ENCODE results near the gene NMS.

NMS gene

GRCh38 chr2:100494712-100495111 is 24.4 kb downstream of the NMS start:
- no peak overlapping the region for H3K9ac ChIP-seq (ENCODE audit: low read depth, low read length)
- H3K4me1 ChIP-seq (ENCODE audit: control insufficient read depth, insufficient read depth, low read length): no peaks in the 10 kb centered on the region
- H3K9me3 ChIP-seq (replicated peaks; ENCODE audit: low read length): no peaks in the 10 kb centered on the region
- no peak overlapping the region for H3K4me2 ChIP-seq (ENCODE audit: low read length)
- no peaks in the 10 kb centered on the region for H3K36me3 ChIP-seq (ENCODE audit: insufficient read depth, low read length)
- no peaks in the 10 kb centered on the region for H3K27me3 ChIP-seq (ENCODE audit: control insufficient read depth, insufficient read depth, low read length)
- H3K4me3 ChIP-seq (ENCODE audit: low read length): no peak overlapping the region

GRCh38 chr2:100502782-100503181 is 32.5 kb downstream of the NMS start:
- Histone ChIP-seq H3K9me3 (replicated peaks; ENCODE audit: low read length) (no peaks in the 10 kb centered on the region), H3K4me3 (ENCODE audit: low read length) (no peak overlapping the region), H3K4me2 (ENCODE audit: low read length) (no peak overlapping the region), H3K4me1 (ENCODE audit: control insufficient read depth, insufficient read depth, low read length) (no peaks in the 10 kb centered on the region), H3K36me3 (ENCODE audit: insufficient read depth, low read length) (no peaks in the 10 kb centered on the region), H3K27me3 (ENCODE audit: control insufficient read depth, insufficient read depth, low read length) (no peaks in the 10 kb centered on the region), H3K9ac (ENCODE audit: low read depth, low read length) (no peak overlapping the region)

- H3K4me2 ChIP-seq (ENCODE audit: low read length): no peak overlapping the region
- H3K9ac ChIP-seq (ENCODE audit: low read depth, low read length): no peak overlapping the region
- no peaks in the 10 kb centered on the region for H3K9me3 ChIP-seq (replicated peaks; ENCODE audit: low read length)
- no peaks in the 10 kb centered on the region for H3K27me3 ChIP-seq (ENCODE audit: control insufficient read depth, insufficient read depth, low read length)
- H3K36me3 ChIP-seq (ENCODE audit: insufficient read depth, low read length): no peaks in the 10 kb centered on the region
- no peak overlapping the region for H3K4me3 ChIP-seq (ENCODE audit: low read length)
- H3K4me1 ChIP-seq (ENCODE audit: control insufficient read depth, insufficient read depth, low read length): no peaks in the 10 kb centered on the region
These were observed 34.3 kb downstream of the NMS start for GRCh38 chr2:100504542-100504941.

GRCh38 chr2:100509066-100509465 is 38.8 kb downstream of the NMS start:
- no peak overlapping the region for H3K4me3 ChIP-seq (ENCODE audit: low read length)
- no peaks in the 10 kb centered on the region for H3K27me3 ChIP-seq (ENCODE audit: control insufficient read depth, insufficient read depth, low read length)
- H3K4me1 ChIP-seq (ENCODE audit: control insufficient read depth, insufficient read depth, low read length): no peaks in the 10 kb centered on the region

GRCh38 chr2:100513650-100514049 is 43.4 kb downstream of the NMS start:
- no peak overlapping the region for H3K9ac ChIP-seq (ENCODE audit: low read depth, low read length)
- no peak overlapping the region for H3K4me3 ChIP-seq (ENCODE audit: low read length)
- no peaks in the 10 kb centered on the region for H3K36me3 ChIP-seq (ENCODE audit: insufficient read depth, low read length)
- no peaks in the 10 kb centered on the region for H3K4me1 ChIP-seq (ENCODE audit: control insufficient read depth, insufficient read depth, low read length)
- H3K27me3 ChIP-seq (ENCODE audit: control insufficient read depth, insufficient read depth, low read length): peaks cover 6% of the 10 kb centered on the region
- H3K9me3 ChIP-seq (replicated peaks; ENCODE audit: low read length): no peaks in the 10 kb centered on the region
- no peak overlapping the region for H3K4me2 ChIP-seq (ENCODE audit: low read length)

More at GRCh38 chr2:100509066-100509465, 38.8 kb downstream of the NMS start:
- no peaks in the 10 kb centered on the region for H3K36me3 ChIP-seq (ENCODE audit: insufficient read depth, low read length)
- H3K4me2 ChIP-seq (ENCODE audit: low read length): no peak overlapping the region
- H3K9ac ChIP-seq (ENCODE audit: low read depth, low read length): no peak overlapping the region
- H3K9me3 ChIP-seq (replicated peaks; ENCODE audit: low read length): no peaks in the 10 kb centered on the region

GRCh38 chr2:100517556-100517955 is 47.3 kb downstream of the NMS start:
- no peak overlapping the region for H3K4me3 ChIP-seq (ENCODE audit: low read length)
- H3K36me3 ChIP-seq (ENCODE audit: insufficient read depth, low read length): no peaks in the 10 kb centered on the region
- no peaks in the 10 kb centered on the region for H3K9me3 ChIP-seq (replicated peaks; ENCODE audit: low read length)
- no peak overlapping the region for H3K4me2 ChIP-seq (ENCODE audit: low read length)
- H3K4me1 ChIP-seq (ENCODE audit: control insufficient read depth, insufficient read depth, low read length): no peaks in the 10 kb centered on the region
- peaks cover 6% of the 10 kb centered on the region for H3K27me3 ChIP-seq (ENCODE audit: control insufficient read depth, insufficient read depth, low read length)
- no peak overlapping the region for H3K9ac ChIP-seq (ENCODE audit: low read depth, low read length)

GRCh38 chr2:100518801-100519200 is 48.5 kb downstream of the NMS start:
- Histone ChIP-seq H3K4me1 (ENCODE audit: control insufficient read depth, insufficient read depth, low read length) (no peaks in the 10 kb centered on the region), H3K4me3 (ENCODE audit: low read length) (no peak overlapping the region), H3K4me2 (ENCODE audit: low read length) (no peak overlapping the region), H3K36me3 (ENCODE audit: insufficient read depth, low read length) (no peaks in the 10 kb centered on the region), H3K9me3 (replicated peaks; ENCODE audit: low read length) (no peaks in the 10 kb centered on the region), H3K9ac (ENCODE audit: low read depth, low read length) (no peak overlapping the region), H3K27me3 (ENCODE audit: control insufficient read depth, insufficient read depth, low read length) (peaks cover 6% of the 10 kb centered on the region)

- Histone ChIP-seq H3K4me1 (ENCODE audit: control insufficient read depth, insufficient read depth, low read length) (no peaks in the 10 kb centered on the region), H3K27me3 (ENCODE audit: control insufficient read depth, insufficient read depth, low read length) (peaks cover 6% of the 10 kb centered on the region), H3K36me3 (ENCODE audit: insufficient read depth, low read length) (no peaks in the 10 kb centered on the region), H3K4me2 (ENCODE audit: low read length) (no peak overlapping the region), H3K4me3 (ENCODE audit: low read length) (no peak overlapping the region), H3K9me3 (replicated peaks; ENCODE audit: low read length) (no peaks in the 10 kb centered on the region), H3K9ac (ENCODE audit: low read depth, low read length) (no peak overlapping the region)
These were observed 49.9 kb downstream of the NMS start for GRCh38 chr2:100520224-100520623.

GRCh38 chr2:100522430-100522829 is 52.1 kb downstream of the NMS start:
- Histone ChIP-seq H3K4me1 (ENCODE audit: control insufficient read depth, insufficient read depth, low read length) (no peaks in the 10 kb centered on the region), H3K36me3 (ENCODE audit: insufficient read depth, low read length) (no peaks in the 10 kb centered on the region), H3K4me2 (ENCODE audit: low read length) (no peak overlapping the region), H3K9me3 (replicated peaks; ENCODE audit: low read length) (no peaks in the 10 kb centered on the region), H3K4me3 (ENCODE audit: low read length) (no peak overlapping the region), H3K27me3 (ENCODE audit: control insufficient read depth, insufficient read depth, low read length) (no peaks in the 10 kb centered on the region), H3K9ac (ENCODE audit: low read depth, low read length) (no peak overlapping the region)

- H3K36me3 ChIP-seq (ENCODE audit: insufficient read depth, low read length): no peaks in the 10 kb centered on the region
- no peak overlapping the region for H3K9ac ChIP-seq (ENCODE audit: low read depth, low read length)
- H3K4me2 ChIP-seq (ENCODE audit: low read length): no peak overlapping the region
- no peak overlapping the region for H3K4me3 ChIP-seq (ENCODE audit: low read length)
- no peaks in the 10 kb centered on the region for H3K27me3 ChIP-seq (ENCODE audit: control insufficient read depth, insufficient read depth, low read length)
- no peaks in the 10 kb centered on the region for H3K4me1 ChIP-seq (ENCODE audit: control insufficient read depth, insufficient read depth, low read length)
- H3K9me3 ChIP-seq (replicated peaks; ENCODE audit: low read length): no peaks in the 10 kb centered on the region
These were observed 54.0 kb downstream of the NMS start for GRCh38 chr2:100524331-100524730.

- Histone ChIP-seq H3K4me2 (ENCODE audit: low read length) (no peak overlapping the region), H3K9me3 (replicated peaks; ENCODE audit: low read length) (no peaks in the 10 kb centered on the region)
These were observed 56.6 kb downstream of the NMS start for GRCh38 chr2:100526868-100527267.

GRCh38 chr2:100527440-100528015 is 57.2 kb downstream of the NMS start:
- Histone ChIP-seq H3K9me3 (replicated peaks; ENCODE audit: low read length) (no peaks in the 10 kb centered on the region), H3K4me1 (ENCODE audit: control insufficient read depth, insufficient read depth, low read length) (no peaks in the 10 kb centered on the region), H3K4me3 (ENCODE audit: low read length) (no peak overlapping the region), H3K27me3 (ENCODE audit: control insufficient read depth, insufficient read depth, low read length) (no peaks in the 10 kb centered on the region), H3K4me2 (ENCODE audit: low read length) (no peak overlapping the region), H3K36me3 (ENCODE audit: insufficient read depth, low read length) (no peaks in the 10 kb centered on the region), H3K9ac (ENCODE audit: low read depth, low read length) (no peak overlapping the region)

More at GRCh38 chr2:100526868-100527267, 56.6 kb downstream of the NMS start:
- no peak overlapping the region for H3K9ac ChIP-seq (ENCODE audit: low read depth, low read length)
- no peak overlapping the region for H3K4me3 ChIP-seq (ENCODE audit: low read length)
- no peaks in the 10 kb centered on the region for H3K36me3 ChIP-seq (ENCODE audit: insufficient read depth, low read length)
- no peaks in the 10 kb centered on the region for H3K4me1 ChIP-seq (ENCODE audit: control insufficient read depth, insufficient read depth, low read length)
- no peaks in the 10 kb centered on the region for H3K27me3 ChIP-seq (ENCODE audit: control insufficient read depth, insufficient read depth, low read length)

Data from skeletal muscle satellite cell (primary cell).